22Rv1 (cell line): ENCODE data around the gene HARS2.
"Not testable (repeated sequence)": the region's sequence is repeated elsewhere in the genome, so short reads cannot be mapped to it uniquely, and the experiment has no call there.

Experiments used
- H3K27ac ChIP-seq: fragments of 450-650 bp; 2 replicates; pipeline ENCODE4 v1.5.1; 2017
- CTCF ChIP-seq: fragments of 450-650 bp; IDR thresholded peaks from 2 replicates; pipeline ENCODE4 v1.5.1; 2017; ENCODE audit warnings: mild to moderate bottlenecking
- ZFX ChIP-seq: fragments of 450-650 bp; IDR thresholded peaks from 2 replicates; pipeline ENCODE4 v1.6.1; 2017; ENCODE audit warnings: antibody characterized with exemption, borderline replicate concordance

Gene HARS2

GRCh38 chr5:140690941-140691924, at the start of gene HARS2, which contains the start of gene HARS1:
Gene HARS2 (plus strand): TSS chr5:140691455. CDS start chr5:140691649, 194 bp downstream.
Gene HARS1 (minus strand): TSS chr5:140691370. CDS start chr5:140691304, 66 bp downstream.
- peak within 1 kb of the TSS; percentile 87 for H3K27ac ChIP-seq
- TF ChIP-seq CTCF, result no peak
- TF ChIP-seq ZFX, result no peak

GRCh38 chr5:140641716-140642115, 49.5 kb upstream of the HARS2 start:
- no peak overlapping the region for H3K27ac ChIP-seq
- TF ChIP-seq CTCF (no peak), ZFX (no peak)

GRCh38 chr5:140642718-140643117, 48.5 kb upstream of the HARS2 start:
- no peak overlapping the region for H3K27ac ChIP-seq
- TF ChIP-seq CTCF (no peak), ZFX (no peak)

- TF ChIP-seq CTCF, result no peak
- TF ChIP-seq ZFX, result no peak
- H3K27ac ChIP-seq, result peak overlapping the region; percentile 72
These were observed 44.2 kb upstream of the HARS2 start for GRCh38 chr5:140647042-140647419.

- TF ChIP-seq ZFX (no peak), CTCF (no peak)
- no peak overlapping the region for H3K27ac ChIP-seq
These were observed 32.4 kb upstream of the HARS2 start for GRCh38 chr5:140658870-140659269.

- not testable (repeated sequence) for H3K27ac ChIP-seq
These were observed 30.9 kb upstream of the HARS2 start for GRCh38 chr5:140660371-140660770.

- peak overlapping the region; percentile 96 for H3K27ac ChIP-seq
- TF ChIP-seq CTCF (no peak), ZFX (no peak)
These were observed 27.3 kb upstream of the HARS2 start for GRCh38 chr5:140664030-140664358.
